Erythroblast (primary cell): ENCODE results near the gene NHSL2.

Experiments
- GATA1 ChIP-seq: IDR thresholded peaks from 2 replicates; pipeline ENCODE4 v1.6.1; 2011; ENCODE audit warnings: low read depth, mild to moderate bottlenecking, control low read depth, low read length, moderate library complexity
- POLR2A ChIP-seq: IDR thresholded peaks from 2 replicates; pipeline ENCODE4 v1.6.1; 2011; ENCODE audit warnings: mild to moderate bottlenecking, low read length

GRCh38 chrX:72124540-72125201 is 214.0 kb downstream of the NHSL2 start:
- TF ChIP-seq POLR2A (no peak), GATA1 (no peak)
